Loucy (cell line): ENCODE data around the gene ZNF782.
"Not testable (repeated sequence)": the region's sequence is repeated elsewhere in the genome, so short reads cannot be mapped to it uniquely, and the experiment has no call there.

Experiments
- H2AFZ ChIP-seq: fragments of 200-600 bp; sonication (generic); 2 replicates; pipeline ENCODE4 v1.6.0; 2016; ENCODE audit warnings: antibody characterized with exemption, mild to moderate bottlenecking, low read length, moderate library complexity
- H3F3A ChIP-seq: fragments of 200-600 bp; 2 replicates; pipeline ENCODE4 v1.6.0; 2016; ENCODE audit warnings: antibody characterized with exemption, low read depth, mild to moderate bottlenecking
- H3K27me3 ChIP-seq: fragments of 200-600 bp; sonication (generic); 2 replicates; pipeline ENCODE4 v1.6.1; 2014; ENCODE audit warnings: low read length, mild to moderate bottlenecking; ENCODE audit not compliant: insufficient read depth, poor library complexity, severe bottlenecking
- H3K36me3 ChIP-seq: fragments of 200-600 bp; sonication (generic); 2 replicates; pipeline ENCODE4 v1.6.1; 2016; ENCODE audit warnings: low read length; ENCODE audit not compliant: insufficient read depth
- H3K4me1 ChIP-seq: fragments of 200-600 bp; sonication (generic); 2 replicates; pipeline ENCODE4 v1.5.1; 2014; ENCODE audit warnings: low read length, mild to moderate bottlenecking; ENCODE audit not compliant: insufficient read depth, poor library complexity, severe bottlenecking
- H3K4me2 ChIP-seq: fragments of 200-600 bp; sonication (generic); 2 replicates; pipeline ENCODE4 v1.6.0; 2014; ENCODE audit warnings: antibody characterized with exemption, low read length, low read depth, mild to moderate bottlenecking; ENCODE audit not compliant: poor library complexity, severe bottlenecking
- H3K4me3 ChIP-seq: fragments of 200-600 bp; sonication (generic); 2 replicates; pipeline ENCODE4 v1.5.1; 2014; ENCODE audit warnings: low read length, mild to moderate bottlenecking, mixed read lengths; ENCODE audit not compliant: poor library complexity, severe bottlenecking
- H3K79me2 ChIP-seq: fragments of 200-600 bp; sonication (generic); 2 replicates; pipeline ENCODE4 v1.6.1; 2014; ENCODE audit warnings: low read length; ENCODE audit not compliant: insufficient read depth
- H3K9ac ChIP-seq: fragments of 200-600 bp; sonication (generic); 2 replicates; pipeline ENCODE4 v1.6.0; 2014; ENCODE audit warnings: mild to moderate bottlenecking, low read depth, low read length, moderate library complexity; ENCODE audit not compliant: poor library complexity, severe bottlenecking
- H3K9me2 ChIP-seq: fragments of 200-600 bp; sonication (generic); replicated peaks from 2 replicates; pipeline ENCODE4 v1.6.1; 2016; ENCODE audit warnings: low read depth, low read length, mixed read lengths
- H3K9me3 ChIP-seq: fragments of 200-600 bp; sonication (generic); 2 replicates; pipeline ENCODE4 v1.6.1; 2014; ENCODE audit warnings: mild to moderate bottlenecking, antibody characterized with exemption, low read length, low read depth; ENCODE audit not compliant: insufficient read depth
- H4K20me1 ChIP-seq: fragments of 200-600 bp; sonication (generic); 2 replicates; pipeline ENCODE4 v1.6.0; 2014; ENCODE audit warnings: antibody characterized with exemption, low read length, mild to moderate bottlenecking; ENCODE audit not compliant: insufficient read depth, poor library complexity, severe bottlenecking
- EZH2phosphoT487 ChIP-seq: fragments of 200-600 bp; IDR thresholded peaks from 2 replicates; pipeline ENCODE4 v1.6.1; 2018; ENCODE audit warnings: antibody characterized with exemption, mild to moderate bottlenecking, moderate library complexity, borderline replicate concordance
- TF ChIP-seq, protein P1 (sequence below): fragments of 200-600 bp; sonication (generic); conservative IDR thresholded peaks from 2 replicates; pipeline ENCODE4 v1.5.1; 2014; ENCODE audit warnings: mild to moderate bottlenecking, antibody characterized with exemption, low read length

The ZNF782 gene

DNA sequence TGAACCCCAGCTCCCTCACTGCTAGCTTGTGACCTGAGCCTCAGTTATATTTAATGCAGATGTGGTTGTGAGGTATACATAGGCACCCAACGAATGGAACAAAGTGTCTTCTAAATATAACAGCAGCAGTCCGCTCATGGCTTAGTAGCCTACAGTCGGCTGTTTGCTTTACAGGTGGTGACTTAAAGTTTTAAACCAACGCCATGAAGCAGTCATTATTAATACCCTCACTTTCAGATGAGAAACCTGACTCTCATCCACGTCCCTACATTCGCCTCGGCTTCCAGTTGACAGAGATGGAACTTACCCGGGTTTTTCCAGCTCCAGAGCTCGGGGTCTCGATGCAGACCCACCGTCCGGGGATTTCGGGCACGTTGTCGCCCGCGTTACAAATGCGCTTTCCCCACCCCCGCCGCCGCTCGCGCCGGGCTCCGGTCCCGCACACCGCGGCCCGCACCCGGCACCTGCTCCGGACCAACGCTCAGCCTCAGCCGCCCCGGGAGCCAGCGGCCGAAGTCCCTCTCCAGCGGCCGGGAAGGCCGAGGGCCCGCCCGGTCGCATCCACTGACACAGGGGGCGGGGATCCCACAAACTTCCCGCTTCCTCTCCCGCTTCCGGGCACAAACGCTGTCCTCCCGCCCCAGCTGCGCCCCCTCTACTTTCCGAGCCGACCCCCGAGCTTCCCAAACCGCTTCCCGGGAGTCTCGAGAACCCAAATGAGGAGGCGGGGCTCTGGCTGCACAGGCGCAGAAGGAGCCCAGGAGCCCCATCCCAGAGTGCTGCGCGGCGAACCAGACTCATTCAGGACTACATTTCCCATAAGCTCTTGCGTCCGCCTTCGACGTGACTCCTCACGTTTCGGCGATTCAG, at the start of gene ZNF782:
Gene ZNF782, minus strand, starts transcription at position 734 of the 870 bp plus-strand sequence. CDS start 2,553 bp downstream, outside the sequence.
- peaks cover 10% of the 10 kb centered on the region for H4K20me1 ChIP-seq
- H2AFZ ChIP-seq, result peak within 1 kb of the TSS; percentile 85
- H3K79me2 ChIP-seq, result peaks cover 24% of the 10 kb centered on the region
- H3K4me3 ChIP-seq, result peak within 1 kb of the TSS; percentile 78
- peak within 1 kb of the TSS; percentile 82 for H3K9ac ChIP-seq
- H3K9me3 ChIP-seq, result no peaks in the 10 kb centered on the region
- H3K4me1 ChIP-seq, result peaks cover 38% of the 10 kb centered on the region
- H3K9me2 ChIP-seq, result no peaks in the 10 kb centered on the region
- 0 out of 2 replicates have a peak, but pooled peaks cover 4% of the 10 kb centered on the region for H3F3A ChIP-seq
- no peaks in the 10 kb centered on the region for H3K27me3 ChIP-seq
- TF ChIP-seq EZH2phosphoT487, result no peak
- TF ChIP-seq, protein P1, sequence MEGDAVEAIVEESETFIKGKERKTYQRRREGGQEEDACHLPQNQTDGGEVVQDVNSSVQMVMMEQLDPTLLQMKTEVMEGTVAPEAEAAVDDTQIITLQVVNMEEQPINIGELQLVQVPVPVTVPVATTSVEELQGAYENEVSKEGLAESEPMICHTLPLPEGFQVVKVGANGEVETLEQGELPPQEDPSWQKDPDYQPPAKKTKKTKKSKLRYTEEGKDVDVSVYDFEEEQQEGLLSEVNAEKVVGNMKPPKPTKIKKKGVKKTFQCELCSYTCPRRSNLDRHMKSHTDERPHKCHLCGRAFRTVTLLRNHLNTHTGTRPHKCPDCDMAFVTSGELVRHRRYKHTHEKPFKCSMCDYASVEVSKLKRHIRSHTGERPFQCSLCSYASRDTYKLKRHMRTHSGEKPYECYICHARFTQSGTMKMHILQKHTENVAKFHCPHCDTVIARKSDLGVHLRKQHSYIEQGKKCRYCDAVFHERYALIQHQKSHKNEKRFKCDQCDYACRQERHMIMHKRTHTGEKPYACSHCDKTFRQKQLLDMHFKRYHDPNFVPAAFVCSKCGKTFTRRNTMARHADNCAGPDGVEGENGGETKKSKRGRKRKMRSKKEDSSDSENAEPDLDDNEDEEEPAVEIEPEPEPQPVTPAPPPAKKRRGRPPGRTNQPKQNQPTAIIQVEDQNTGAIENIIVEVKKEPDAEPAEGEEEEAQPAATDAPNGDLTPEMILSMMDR, result no peak
- no peaks in the 10 kb centered on the region for H3K36me3 ChIP-seq
- peak within 1 kb of the TSS; percentile 97 for H3K4me2 ChIP-seq

DNA sequence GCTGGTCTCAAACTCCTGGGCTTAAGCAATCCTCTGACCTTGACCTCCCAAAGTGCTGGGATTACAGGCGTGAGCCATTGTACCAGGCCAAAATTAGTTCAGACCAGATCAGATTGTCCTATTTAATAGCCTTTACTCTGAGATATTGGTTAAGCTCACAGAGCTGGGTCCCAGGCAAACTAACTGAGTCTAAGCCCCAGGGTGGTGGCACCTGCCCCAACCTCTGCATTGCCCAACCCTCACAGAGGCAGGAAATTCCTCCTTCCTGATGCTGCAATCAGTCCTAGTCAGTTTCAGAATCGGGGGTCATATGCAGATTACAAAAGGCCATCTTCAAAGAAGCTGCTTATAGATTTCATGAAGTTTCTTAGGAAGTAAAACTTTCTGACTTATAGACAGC, 45.7 kb upstream of the ZNF782 start:
- H2AFZ ChIP-seq, H4K20me1 ChIP-seq, H3K79me2 ChIP-seq, H3K9me2 ChIP-seq, H3F3A ChIP-seq, H3K27me3 ChIP-seq, H3K4me2 ChIP-seq, H3K4me3 ChIP-seq, H3K9ac ChIP-seq, H3K4me1 ChIP-seq, H3K9me3 ChIP-seq: not testable (repeated sequence)
- peaks cover 17% of the 10 kb centered on the region; the same call in 1 of the 2 replicates for H3K36me3 ChIP-seq

DNA sequence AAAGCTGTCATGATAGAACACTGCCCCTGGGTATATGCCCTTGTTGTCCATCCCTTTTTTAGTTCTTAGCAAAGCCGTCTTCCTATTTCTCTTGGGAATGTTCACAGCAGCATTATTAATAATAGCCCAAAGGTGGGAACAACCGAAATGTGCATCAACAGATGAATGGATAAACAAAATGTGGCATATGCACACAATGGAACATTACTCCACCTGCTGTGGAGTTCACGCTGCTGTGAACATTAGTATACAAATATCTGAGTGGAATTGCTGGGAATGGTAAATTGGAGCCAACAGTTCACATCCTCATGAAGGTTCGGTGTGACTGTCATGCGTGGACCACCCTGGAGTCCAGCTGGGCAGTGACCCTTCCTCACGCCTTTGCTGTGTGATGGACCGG, 37.8 kb upstream of the ZNF782 start:
- H3K9me3 ChIP-seq, result no peaks in the 10 kb centered on the region
- H2AFZ ChIP-seq, result no peak overlapping the region
- H3K79me2 ChIP-seq, result no peaks in the 10 kb centered on the region
- no peak overlapping the region for H3K4me2 ChIP-seq
- no peak overlapping the region for H3K9ac ChIP-seq
- no peaks in the 10 kb centered on the region for H3F3A ChIP-seq
- no peaks in the 10 kb centered on the region for H3K4me1 ChIP-seq
- no peak overlapping the region for H3K4me3 ChIP-seq
- H4K20me1 ChIP-seq, result no peaks in the 10 kb centered on the region
- no peaks in the 10 kb centered on the region for H3K27me3 ChIP-seq
- no peaks in the 10 kb centered on the region for H3K9me2 ChIP-seq
- peaks cover 27% of the 10 kb centered on the region; the same call in 1 of the 2 replicates for H3K36me3 ChIP-seq
- TF ChIP-seq, protein P1, result no peak
- TF ChIP-seq EZH2phosphoT487, result no peak
